Esophagus (tissue), 2 donors: Measurements from ENCODE around the gene COBLL1. TPM values are rescaled to one million over a fixed set of nuclear protein-coding genes. Genes with fewer than 3 reads are reported as not detected.
"Not testable (repeated sequence)": the region's sequence is repeated elsewhere in the genome, so short reads cannot be mapped to it uniquely, and the experiment has no call there.

Experiments
- H3K27ac ChIP-seq, 2 donors: one replicate each; pipeline ENCODE4 v1.5.1; 2013; ENCODE audit warnings: low read depth in 2 of 2, mild to moderate bottlenecking in 2 of 2, inconsistent platforms in 1 of 2, low read length in 1 of 2, moderate library complexity in 1 of 2
- H3K27me3 ChIP-seq, 2 donors: one replicate each; pipeline ENCODE4 v1.6.1; 2013; ENCODE audit warnings: low read length in 2 of 2, control low read depth in 1 of 2, mild to moderate bottlenecking in 1 of 2; ENCODE audit not compliant: insufficient read depth in 2 of 2, control insufficient read depth in 1 of 2
- H3K36me3 ChIP-seq, 2 donors: one replicate each; pipeline ENCODE4 v1.6.1; 2013; ENCODE audit warnings: low read length in 1 of 2; ENCODE audit not compliant: control insufficient read depth in 2 of 2, insufficient read depth in 2 of 2
- H3K4me1 ChIP-seq, 2 donors: one replicate each; pipeline ENCODE4 v1.6.1; 2013; ENCODE audit warnings: low read length in 1 of 2; ENCODE audit not compliant: control insufficient read depth in 2 of 2, insufficient read depth in 2 of 2
- H3K4me3 ChIP-seq, 2 donors: one replicate each; pipeline ENCODE4 v1.5.1; 2013; ENCODE audit warnings: low read length in 2 of 2, mild to moderate bottlenecking in 2 of 2, low read depth in 1 of 2, moderate library complexity in 1 of 2
- H3K9me3 ChIP-seq, 2 donors: one replicate each; pipeline ENCODE4 v1.6.1; 2013; ENCODE audit warnings: mild to moderate bottlenecking in 2 of 2, low read depth in 1 of 2, low read length in 1 of 2, moderate library complexity in 1 of 2; ENCODE audit not compliant: control insufficient read depth in 2 of 2, insufficient read depth in 1 of 2
- WGBS, 2 donors: extraction: QIAGEN DNeasy Blood & Tissue Kit; methylation state at CpG; one replicate each; pipeline ENCODE4 v1.1.7; 2013; 5-methylcytosine and 5-hydroxymethylcytosine counted together
- polyA plus RNA-seq, 2 donors: library from polyadenylated mRNA; stranded (reverse); fragments of 200-250 nt; gene quantifications; one replicate each; pipeline ENCODE4 v1.2.3, GENCODE V29; 2013
- donor health status: healthy with polysubstance abuse.
- donor health status: Bipolar disorder and iron deficiency.

Gene COBLL1
- polyA plus RNA-seq, 2 donors: 18.0 to 27.9 TPM

- Histone ChIP-seq H3K9me3 (no peaks in the 10 kb centered on the region), H3K27ac (no peak overlapping the region), H3K4me1 (no peaks in the 10 kb centered on the region), H3K4me3 (no peak overlapping the region), H3K27me3 (no peaks in the 10 kb centered on the region), H3K36me3 (no peaks in the 10 kb centered on the region)
- 90 to 91% methylated on average over 4 of the region's 4 CpGs for WGBS, 2 donors
Measured at GRCh38 chr2:164766216-164766953, 75.2 kb downstream of the COBLL1 start.

GRCh38 chr2:164764996-164765395 lies 76.6 kb downstream of the COBLL1 start:
- no peak overlapping the region for H3K27ac ChIP-seq
- H3K36me3 ChIP-seq: no peaks in the 10 kb centered on the region
- no peaks in the 10 kb centered on the region for H3K9me3 ChIP-seq
- H3K27me3 ChIP-seq: no peaks in the 10 kb centered on the region
- WGBS, 2 donors: 88 to 91% methylated on average over 3 of the region's 3 CpGs
- no peak overlapping the region for H3K4me3 ChIP-seq
- H3K4me1 ChIP-seq: no peaks in the 10 kb centered on the region

- H3K9me3 ChIP-seq: no peaks in the 10 kb centered on the region
- no peak overlapping the region for H3K4me3 ChIP-seq
- H3K36me3 ChIP-seq: no peaks in the 10 kb centered on the region
- 89 to 98% methylated on average over 1 of the region's 1 CpG for WGBS, 2 donors
- no peaks in the 10 kb centered on the region for H3K4me1 ChIP-seq
- no peaks in the 10 kb centered on the region for H3K27me3 ChIP-seq
- no peak overlapping the region for H3K27ac ChIP-seq
Measured at GRCh38 chr2:164764474-164764873, 77.1 kb downstream of the COBLL1 start.

GRCh38 chr2:164763431-164763830 lies 78.2 kb downstream of the COBLL1 start:
- 94 to 97% methylated on average over 5 of the region's 5 CpGs for WGBS, 2 donors
- Histone ChIP-seq H3K4me1 (no peaks in the 10 kb centered on the region), H3K9me3 (no peaks in the 10 kb centered on the region), H3K4me3 (no peak overlapping the region), H3K27me3 (no peaks in the 10 kb centered on the region), H3K36me3 (no peaks in the 10 kb centered on the region), H3K27ac (no peak overlapping the region)

GRCh38 chr2:164761737-164762460 lies 79.7 kb downstream of the COBLL1 start:
- WGBS, 2 donors: 56 to 61% methylated on average over 1 of the region's 1 CpG
- Histone ChIP-seq H3K27ac (no peak overlapping the region), H3K36me3 (no peaks in the 10 kb centered on the region), H3K4me1 (no peaks in the 10 kb centered on the region), H3K9me3 (no peaks in the 10 kb centered on the region), H3K4me3 (no peak overlapping the region), H3K27me3 (no peaks in the 10 kb centered on the region)

GRCh38 chr2:164761201-164761600 lies 80.4 kb downstream of the COBLL1 start:
- not testable (repeated sequence) for H3K27ac ChIP-seq, H3K4me1 ChIP-seq, H3K36me3 ChIP-seq, H3K27me3 ChIP-seq, H3K4me3 ChIP-seq, H3K9me3 ChIP-seq
- WGBS, 2 donors: 79 to 80% methylated on average over 9 of the region's 9 CpGs

GRCh38 chr2:164760179-164760578 lies 81.4 kb downstream of the COBLL1 start:
- no peaks in the 10 kb centered on the region for H3K4me1 ChIP-seq

GRCh38 chr2:164757934-164758695 lies 83.5 kb downstream of the COBLL1 start:
- Histone ChIP-seq H3K4me1 (no peaks in the 10 kb centered on the region), H3K27ac (no peak overlapping the region), H3K27me3 (no peaks in the 10 kb centered on the region), H3K4me3 (no peak overlapping the region), H3K36me3 (no peaks in the 10 kb centered on the region), H3K9me3 (no peaks in the 10 kb centered on the region)
- WGBS, 2 donors: 54 to 59% methylated on average over 2 of the region's 2 CpGs

More at GRCh38 chr2:164760179-164760578, 81.4 kb downstream of the COBLL1 start:
- 48 to 82% methylated on average over 2 of the region's 2 CpGs for WGBS, 2 donors
- Histone ChIP-seq H3K27me3 (no peaks in the 10 kb centered on the region), H3K9me3 (no peaks in the 10 kb centered on the region), H3K36me3 (no peaks in the 10 kb centered on the region), H3K4me3 (no peak overlapping the region), H3K27ac (no peak overlapping the region)

- Histone ChIP-seq H3K27me3 (no peaks in the 10 kb centered on the region), H3K4me1 (no peaks in the 10 kb centered on the region), H3K9me3 (no peaks in the 10 kb centered on the region), H3K4me3 (no peak overlapping the region), H3K27ac (no peak overlapping the region), H3K36me3 (peaks cover 0 to 3% of the 10 kb centered on the region in 2 donors)
- 55 to 57% methylated on average over 2 of the region's 2 CpGs for WGBS, 2 donors
Measured at GRCh38 chr2:164756773-164757172, 84.8 kb downstream of the COBLL1 start.
